ENCODE results near the gene REELD1. TPM values are rescaled to one million over a fixed set of nuclear protein-coding genes. Genes with fewer than 3 reads are reported as not detected.

Gene REELD1
- total RNA-seq, 4 donors from 2014 or later = 0.33 to 0.83 TPM; not detected in 2

DNA sequence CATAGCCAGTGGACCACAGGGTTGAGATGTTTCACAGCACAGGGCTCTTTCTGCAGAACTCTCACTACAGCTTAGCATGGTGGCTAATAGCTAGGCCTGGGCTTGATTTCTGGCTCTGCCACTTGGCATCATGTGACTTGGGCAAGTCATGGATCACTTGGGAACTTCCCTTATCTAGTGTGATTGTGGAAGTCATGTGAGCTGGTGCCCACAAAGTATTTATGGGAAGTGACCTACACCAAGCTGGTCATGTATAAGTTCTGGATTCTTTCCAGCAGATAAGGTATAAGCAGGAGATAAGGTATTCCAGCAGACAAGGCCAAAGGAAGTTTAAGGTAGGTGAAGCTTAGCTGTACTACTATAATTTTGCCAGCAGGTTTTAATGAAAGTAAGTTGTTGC, 61.0 kb downstream of the REELD1 start:
- H3K4me3 ChIP-seq = no peak overlapping the region
- no peaks in the 10 kb centered on the region for H3K27me3 ChIP-seq
- intact Hi-C loops (cut with DNase I) = no loop called here
- no peak for TF ChIP-seq POLR2AphosphoS5 (IDR thresholded peaks at IDR 0.05)
- no peak for TF ChIP-seq EP300 (IDR thresholded peaks at IDR 0.05)
- TF ChIP-seq POLR2A (IDR thresholded peaks at IDR 0.05; ENCODE audit: low read depth) = no peak
- no peak for TF ChIP-seq CTCF (IDR thresholded peaks at IDR 0.05)
- no peaks in the 10 kb centered on the region for H3K36me3 ChIP-seq
- H3K9me3 ChIP-seq = no peaks in the 10 kb centered on the region
- no peak for DNase-seq (ENCODE audit: extremely low spot score)
- no peaks in the 10 kb centered on the region for H3K4me1 ChIP-seq
- no peak overlapping the region for H3K27ac ChIP-seq (replicated peaks in 1 of 4)

DNA sequence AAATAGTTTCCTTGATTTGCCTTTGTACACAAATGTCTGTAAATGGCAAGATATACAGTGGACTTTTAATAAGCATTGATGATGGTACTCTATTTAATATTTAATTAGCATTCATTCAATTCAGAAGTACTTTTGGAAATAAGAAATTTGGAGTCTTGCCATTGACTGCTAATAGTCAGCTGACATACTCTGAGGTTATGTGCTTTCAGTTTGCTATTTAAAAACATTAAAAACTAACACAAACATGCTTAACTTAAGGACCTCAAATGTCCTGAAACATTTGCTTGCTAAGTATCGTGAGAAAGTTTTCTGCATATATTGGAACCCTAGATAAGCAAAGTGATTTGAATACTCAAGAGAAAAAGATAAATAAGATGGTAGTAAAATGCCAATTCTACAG, 64.6 kb downstream of the REELD1 start:
- DNase-seq (ENCODE audit: extremely low spot score) = no peak
- 90% methylated on average over 1 of the region's 1 CpG for whole genome bisulfite sequencing
- H3K4me1 ChIP-seq = peaks cover 0 to 10% (median 7%) of the 10 kb centered on the region in 4 donors

More for the DNA sequence above, 64.6 kb downstream of the REELD1 start:
- intact Hi-C loops (cut with DNase I) = no loop called here
- Histone ChIP-seq H3K27me3 (no peaks in the 10 kb centered on the region), H3K36me3 (no peaks in the 10 kb centered on the region), H3K27ac (replicated peaks in 1 of 4) (no peak overlapping the region), H3K4me3 (no peak overlapping the region), H3K9me3 (no peaks in the 10 kb centered on the region)
- TF ChIP-seq EP300 (IDR thresholded peaks at IDR 0.05) (no peak), CTCF (IDR thresholded peaks at IDR 0.05) (no peak), POLR2A (IDR thresholded peaks at IDR 0.05; ENCODE audit: low read depth) (no peak), POLR2AphosphoS5 (IDR thresholded peaks at IDR 0.05) (no peak)

Other genes with a start within 250 kb of the REELD1 start
- 10 to 100 TPM; 22.7 to 30.4 (median 24.7) TPM for gene LSM6, start 38.8 kb upstream of the REELD1 start, total RNA-seq